Keratinocyte (primary cell): Measurements from ENCODE around the gene LAPTM5. TPM values are rescaled to one million over a fixed set of nuclear protein-coding genes. Genes with fewer than 3 reads are reported as not detected.

Source experiments
- DNase-seq: peaks from one replicate; pipeline ENCODE4 v3.0.0-alpha.2; 2011; ENCODE audit warnings: low read depth, missing footprints, low spot score
- FAIRE-seq: peaks from 2 replicates; lab custom pipeline; 2011; peaks lifted over from hg19 to GRCh38; lab: Jason Lieb, UNC
- H2AFZ ChIP-seq: 2 replicates; pipeline ENCODE4 v1.6.0; 2012; ENCODE audit warnings: low read length, control low read depth, inconsistent platforms; ENCODE audit not compliant: control insufficient read depth
- H3K27ac ChIP-seq: 2 replicates; pipeline ENCODE4 v1.5.1; 2011; ENCODE audit warnings: low read length; ENCODE audit not compliant: control insufficient read depth, insufficient read depth
- H3K27me3 ChIP-seq: 3 replicates; pipeline ENCODE4 v1.6.0; 2011; ENCODE audit warnings: low read length; ENCODE audit not compliant: control insufficient read depth, insufficient read depth; ENCODE audit errors: extremely low read depth
- H3K36me3 ChIP-seq, 2 experiments: 2 replicates in 1 of 2; 3 replicates in 1 of 2; pipeline ENCODE4 v1.5.1; 2011; ENCODE audit warnings: low read length in 2 of 2, mild to moderate bottlenecking in 1 of 2; ENCODE audit not compliant: control insufficient read depth in 2 of 2, insufficient read depth in 2 of 2; ENCODE audit errors: extremely low read depth in 1 of 2
- H3K4me1 ChIP-seq: 3 replicates; pipeline ENCODE4 v1.5.1; 2011; ENCODE audit warnings: low read length; ENCODE audit not compliant: control insufficient read depth, insufficient read depth; ENCODE audit errors: extremely low read depth
- H3K4me2 ChIP-seq: 3 replicates; pipeline ENCODE4 v1.6.0; 2011; ENCODE audit warnings: low read depth, low read length; ENCODE audit not compliant: control insufficient read depth, insufficient read depth; ENCODE audit errors: extremely low read depth
- H3K4me3 ChIP-seq, 3 experiments: fragments of 200-600 bp in 1 of 3; sonication (generic) in 1 of 3; 2 replicates in 2 of 3; 3 replicates in 1 of 3; pipeline ENCODE4 v1.5.1; 2011 to 2016; ENCODE audit warnings: low read length in 3 of 3, mild to moderate bottlenecking in 3 of 3, control low read depth in 2 of 3, inconsistent platforms in 1 of 3, low read depth in 1 of 3, mixed read lengths in 1 of 3, mixed run types in 1 of 3, moderate library complexity in 1 of 3; ENCODE audit not compliant: control insufficient read depth in 2 of 3, insufficient read depth in 2 of 3; ENCODE audit errors: extremely low read depth in 1 of 3
- H3K79me2 ChIP-seq: 2 replicates; pipeline ENCODE4 v1.6.0; 2012; ENCODE audit warnings: low read length; ENCODE audit not compliant: control insufficient read depth, insufficient read depth
- H3K9ac ChIP-seq: 3 replicates; pipeline ENCODE4 v1.6.0; 2011; ENCODE audit warnings: low read length; ENCODE audit not compliant: control insufficient read depth, insufficient read depth; ENCODE audit errors: extremely low read depth
- H3K9me1 ChIP-seq: 3 replicates; pipeline ENCODE4 v1.6.0; 2011; ENCODE audit warnings: low read length; ENCODE audit not compliant: control insufficient read depth, insufficient read depth; ENCODE audit errors: extremely low read depth
- H3K9me3 ChIP-seq: 2 replicates; pipeline ENCODE4 v1.5.1; 2012; ENCODE audit warnings: low read depth, low read length; ENCODE audit not compliant: control insufficient read depth
- H4K20me1 ChIP-seq: 3 replicates; pipeline ENCODE4 v1.6.0; 2011; ENCODE audit warnings: low read length; ENCODE audit not compliant: control insufficient read depth, insufficient read depth; ENCODE audit errors: extremely low read depth
- CTCF ChIP-seq, 3 experiments: IDR thresholded peaks in 1 of 3; conservative IDR thresholded peaks in 1 of 3; optimal IDR thresholded peaks in 1 of 3; 2 replicates in 2 of 3; 3 replicates in 1 of 3; pipeline versions ENCODE3 to v1.5.1; 2011; ENCODE audit warnings: low read length in 3 of 3, mild to moderate bottlenecking in 3 of 3, moderate library complexity in 2 of 3, control low read depth in 1 of 3, inconsistent platforms in 1 of 3; ENCODE audit not compliant: insufficient read depth in 2 of 3; ENCODE audit errors: extremely low read depth in 1 of 3
- EZH2 ChIP-seq: IDR thresholded peaks from one replicate; pipeline ENCODE4 v1.6.1; 2012; ENCODE audit warnings: inconsistent platforms, mild to moderate bottlenecking, low read length, moderate library complexity
- dilution Hi-C: fragments of 300-500 bp; cut with MboI; formaldehyde crosslinking; loops from one replicate; pipeline ENCODE4 v1.7.0; 2020; ENCODE audit warnings: low sequenced_read_pairs; ENCODE audit not compliant: extremely low pct_ligation_motif_present
- polyA plus RNA-seq, 5 experiments: library from polyadenylated mRNA; depleted of rRNA in 3 of 5; stranded (reverse) in 3 of 5; stranded (forward) in 1 of 5; unstranded in 1 of 5; fragments of >200 nt; gene quantifications; 1 replicate in 1 of 5; 2 replicates in 3 of 5; 3 replicates in 1 of 5; pipeline versions ENCODE4 v1.2.1 to v1.2.3, GENCODE V29; 2011 to 2012; ENCODE audit warnings: missing spikeins in 2 of 5, low read depth in 1 of 5, low replicate concordance in 1 of 5

LAPTM5 gene
- polyA plus RNA-seq, 1 donor (not counting 4 experiments of a cell fraction or from before 2014, with no cell fraction given) = 0.18 TPM

- dilution Hi-C loops = no loop called here
- no peak for DNase-seq
These were observed 17.2 kb upstream of the LAPTM5 start for GRCh38 chr1:30774550-30775432.

GRCh38 chr1:30773722-30774358, 16.3 kb upstream of the LAPTM5 start:
- H3K9ac ChIP-seq = no peak overlapping the region
- DNase-seq = no peak
- no peak for TF ChIP-seq CTCF (optimal IDR thresholded peaks at IDR 0.05 in 1 of 3, IDR thresholded peaks at IDR 0.05 in 1 of 3, conservative IDR thresholded peaks at IDR 0.05 in 1 of 3; ENCODE audit: extremely low read depth in 1 of 3, insufficient read depth in 2 of 3, low read length in 3 of 3)
- no peaks in the 10 kb centered on the region for H3K9me3 ChIP-seq
- FAIRE-seq = no peak
- H4K20me1 ChIP-seq = no peaks in the 10 kb centered on the region
- H2AFZ ChIP-seq = no peak overlapping the region
- no peaks in the 10 kb centered on the region for H3K79me2 ChIP-seq
- no peak overlapping the region for H3K4me3 ChIP-seq
- H3K36me3 ChIP-seq = no peaks in the 10 kb centered on the region
- dilution Hi-C loops = no loop called here
- H3K4me2 ChIP-seq = no peak overlapping the region
- no peaks in the 10 kb centered on the region for H3K9me1 ChIP-seq
- H3K27me3 ChIP-seq = peaks cover 15% of the 10 kb centered on the region
- H3K4me1 ChIP-seq = peaks cover 8% of the 10 kb centered on the region
- H3K27ac ChIP-seq = no peak overlapping the region

More at GRCh38 chr1:30774550-30775432, 17.2 kb upstream of the LAPTM5 start:
- peaks cover 15% of the 10 kb centered on the region for H3K27me3 ChIP-seq
- no peak overlapping the region for H3K27ac ChIP-seq
- H3K9me1 ChIP-seq = no peaks in the 10 kb centered on the region
- H4K20me1 ChIP-seq = no peaks in the 10 kb centered on the region
- no peaks in the 10 kb centered on the region for H3K36me3 ChIP-seq
- H3K9me3 ChIP-seq = no peaks in the 10 kb centered on the region
- TF ChIP-seq CTCF (optimal IDR thresholded peaks at IDR 0.05 in 1 of 3, IDR thresholded peaks at IDR 0.05 in 1 of 3, conservative IDR thresholded peaks at IDR 0.05 in 1 of 3; ENCODE audit: extremely low read depth in 1 of 3, insufficient read depth in 2 of 3, low read length in 3 of 3) (no peak), EZH2 (no peak)
- FAIRE-seq = no peak
- no peak overlapping the region for H3K4me2 ChIP-seq
- no peak overlapping the region for H3K4me3 ChIP-seq
- H3K9ac ChIP-seq = no peak overlapping the region
- H2AFZ ChIP-seq = no peak overlapping the region
- H3K4me1 ChIP-seq = peaks cover 9% of the 10 kb centered on the region
- no peaks in the 10 kb centered on the region for H3K79me2 ChIP-seq
